Tibial artery (tissue), 4 donors: ENCODE measurements around the gene USP34.

Experiments used
- DNase-seq, 2 donors: peaks; one replicate each; pipeline ENCODE4 v3.0.0-alpha.2; 2019
- H3K27ac ChIP-seq, 2 donors: fragments of 200-600 bp; sonication (generic) in 1 of 2; 1 replicate in 1 of 2; 2 replicates in 1 of 2; pipeline ENCODE4 v1.5.1; 2018 to 2019; ENCODE audit warnings: mild to moderate bottlenecking in 1 of 2
- H3K27me3 ChIP-seq, 2 donors: fragments of 200-600 bp; sonication (generic) in 1 of 2; one replicate each; pipeline versions ENCODE4 v1.5.1 to v1.6.0; 2016 to 2019
- H3K36me3 ChIP-seq, 3 donors: fragments of 200-600 bp; sonication (generic) in 2 of 3; one replicate each; pipeline ENCODE4 v1.5.1; 2016 to 2019; ENCODE audit warnings: mild to moderate bottlenecking in 2 of 3
- H3K4me1 ChIP-seq, 4 donors: fragments of 200-600 bp; sonication (generic) in 2 of 4; 1 replicate in 3 of 4; 2 replicates in 1 of 4; pipeline ENCODE4 v1.5.1; 2016 to 2019
- H3K4me3 ChIP-seq, 2 donors: fragments of 200-600 bp; sonication (generic) in 1 of 2; 1 replicate in 1 of 2; 2 replicates in 1 of 2; pipeline ENCODE4 v1.5.1; 2018 to 2019; ENCODE audit warnings: mild to moderate bottlenecking in 2 of 2
- H3K9me3 ChIP-seq, 3 donors: fragments of 200-600 bp; sonication (generic) in 1 of 3; one replicate each; pipeline ENCODE4 v1.5.1; 2016 to 2019
- CTCF ChIP-seq, 2 experiments: fragments of 200-600 bp in 1 of 2; fragments of 450-650 bp in 1 of 2; IDR thresholded peaks; one replicate each; pipeline ENCODE4 v1.5.1; 2017 to 2019; ENCODE audit warnings: antibody characterized with exemption in 2 of 2, mild to moderate bottlenecking in 1 of 2, moderate library complexity in 1 of 2
- intact Hi-C: fragments of 100-400 bp; cut with DNase I; formaldehyde crosslinking; loops from one replicate; pipeline ENCODE4 v1.15.0; 2023; ENCODE audit warnings: low total_unique reads

USP34 gene

GRCh38 chr2:61238219-61239012, 232.5 kb downstream of the USP34 start:
- Histone ChIP-seq H3K27me3 (no peaks in the 10 kb centered on the region), H3K9me3 (no peaks in the 10 kb centered on the region), H3K4me1 (no peaks in the 10 kb centered on the region), H3K27ac (no peak overlapping the region), H3K4me3 (no peak overlapping the region), H3K36me3 (peaks cover 29 to 74% (median 46%) of the 10 kb centered on the region in 3 donors)
- DNase-seq = no peak
- intact Hi-C loops = no loop called here
- no peak for TF ChIP-seq CTCF (IDR thresholded peaks at IDR 0.05)

- H3K27me3 ChIP-seq = no peaks in the 10 kb centered on the region
- no peak overlapping the region for H3K4me3 ChIP-seq
- H3K9me3 ChIP-seq = no peaks in the 10 kb centered on the region
- no peaks in the 10 kb centered on the region for H3K4me1 ChIP-seq
- no peak for DNase-seq
- TF ChIP-seq CTCF (IDR thresholded peaks at IDR 0.05) = no peak
- H3K27ac ChIP-seq = no peak overlapping the region
- peaks cover 39 to 74% (median 52%) of the 10 kb centered on the region in 3 donors for H3K36me3 ChIP-seq
- intact Hi-C loops = no loop called here
Observed at GRCh38 chr2:61235716-61236115, 235.2 kb downstream of the USP34 start.

GRCh38 chr2:61233581-61233980, 237.3 kb downstream of the USP34 start:
- no peak for DNase-seq
- peaks cover 37 to 76% (median 59%) of the 10 kb centered on the region in 3 donors for H3K36me3 ChIP-seq
- H3K4me1 ChIP-seq = no peaks in the 10 kb centered on the region
- no peaks in the 10 kb centered on the region for H3K27me3 ChIP-seq
- no peak overlapping the region for H3K27ac ChIP-seq
- intact Hi-C loops = no loop called here
- no peak for TF ChIP-seq CTCF (IDR thresholded peaks at IDR 0.05)
- no peak overlapping the region for H3K4me3 ChIP-seq
- no peaks in the 10 kb centered on the region for H3K9me3 ChIP-seq

- no peak overlapping the region for H3K27ac ChIP-seq
- no peaks in the 10 kb centered on the region for H3K4me1 ChIP-seq
- no peaks in the 10 kb centered on the region for H3K27me3 ChIP-seq
- intact Hi-C loops = no loop called here
- no peaks in the 10 kb centered on the region for H3K9me3 ChIP-seq
- TF ChIP-seq CTCF (IDR thresholded peaks at IDR 0.05) = no peak
- H3K36me3 ChIP-seq = peaks cover 62 to 91% (median 80%) of the 10 kb centered on the region in 3 donors
- no peak overlapping the region for H3K4me3 ChIP-seq
- DNase-seq = no peak
Observed at GRCh38 chr2:61229936-61230335, 241.0 kb downstream of the USP34 start.

GRCh38 chr2:61222567-61222966, 248.3 kb downstream of the USP34 start:
- no peaks in the 10 kb centered on the region for H3K4me1 ChIP-seq
- H3K36me3 ChIP-seq = peaks cover 37 to 71% (median 40%) of the 10 kb centered on the region in 3 donors
- no peak for TF ChIP-seq CTCF (IDR thresholded peaks at IDR 0.05)
- intact Hi-C loops = no loop called here
- H3K27me3 ChIP-seq = no peaks in the 10 kb centered on the region
- no peak overlapping the region for H3K4me3 ChIP-seq
- H3K27ac ChIP-seq = no peak overlapping the region
- no peak for DNase-seq
- H3K9me3 ChIP-seq = no peaks in the 10 kb centered on the region
